ENCODE measurements around the gene AFAP1.

AFAP1 gene

GRCh38 chr4:7780751-7781348, 158.8 kb downstream of the AFAP1 start:
- DNase-seq = no peak

- no peak for DNase-seq
Measured at GRCh38 chr4:7779432-7779768, 160.3 kb downstream of the AFAP1 start.

GRCh38 chr4:7778510-7779431, 160.9 kb downstream of the AFAP1 start:
- no peak for DNase-seq

GRCh38 chr4:7777871-7778509, 161.7 kb downstream of the AFAP1 start:
- no peak for DNase-seq

- no peak for DNase-seq
Measured at GRCh38 chr4:7777017-7777710, 162.5 kb downstream of the AFAP1 start.

GRCh38 chr4:7775396-7775795, 164.3 kb downstream of the AFAP1 start:
- no peak for DNase-seq

- no peak for DNase-seq
Measured at GRCh38 chr4:7774301-7775294, 165.1 kb downstream of the AFAP1 start.

GRCh38 chr4:7773401-7774180, 166.1 kb downstream of the AFAP1 start:
- no peak for DNase-seq

- DNase-seq = no peak
Measured at GRCh38 chr4:7772711-7773385, 166.8 kb downstream of the AFAP1 start.

- DNase-seq = no peak
Measured at GRCh38 chr4:7771541-7772507, 167.8 kb downstream of the AFAP1 start.

- DNase-seq = no peak
Measured at GRCh38 chr4:7771056-7771455, 168.6 kb downstream of the AFAP1 start.

GRCh38 chr4:7770224-7771050, 169.2 kb downstream of the AFAP1 start:
- no peak for DNase-seq

GRCh38 chr4:7769396-7770223, 170.1 kb downstream of the AFAP1 start:
- DNase-seq = no peak

GRCh38 chr4:7768736-7769135, 170.9 kb downstream of the AFAP1 start:
- no peak for DNase-seq

- no peak for DNase-seq
Measured at GRCh38 chr4:7767966-7768365, 171.7 kb downstream of the AFAP1 start.

- DNase-seq = no peak
Measured at GRCh38 chr4:7767526-7767925, 172.1 kb downstream of the AFAP1 start.

- DNase-seq = no peak
Measured at GRCh38 chr4:7766661-7767345, 172.9 kb downstream of the AFAP1 start.

All from T-helper 9 cell (primary cell).